ENCODE data around the gene ZNF367.

GRCh38 chr9:96382175-96382574 lies 36.0 kb downstream of the ZNF367 start:
- TF ChIP-seq SUZ12 (IDR thresholded peaks at IDR 0.05; ENCODE audit: extremely low read depth, insufficient read depth, insufficient read length), result no peak
- no peak for TF ChIP-seq ZNF274 (IDR thresholded peaks at IDR 0.05; ENCODE audit: low read depth, low read length)
- TF ChIP-seq YY1 (IDR thresholded peaks at IDR 0.05; ENCODE audit: insufficient read depth, insufficient read length), result no peak
